Muscle of back (tissue), 11 donors: ENCODE measurements around the gene EPB41L2. TPM values are rescaled to one million over a fixed set of nuclear protein-coding genes. Genes with fewer than 3 reads are reported as not detected.
A peak's percentile ranks its signal among the peaks of the same experiment; 100 is the strongest.
"Not testable (repeated sequence)": the region's sequence is repeated elsewhere in the genome, so short reads cannot be mapped to it uniquely, and the experiment has no call there.

Experiments
- DNase-seq, 3 donors: peaks; one replicate each; pipeline versions ENCODE4 v3.0.0 to v3.0.0-alpha.2; 2013
- polyA plus RNA-seq, 10 donors: library from polyadenylated mRNA; unstranded; fragments of 120-200 nt; gene quantifications; one replicate each; pipeline ENCODE4 v1.2.1, GENCODE V29; 2013; ENCODE audit not compliant: insufficient read length in 10 of 10

Gene EPB41L2
- polyA plus RNA-seq, 10 donors = 143 to 283 (median 193) TPM

DNA sequence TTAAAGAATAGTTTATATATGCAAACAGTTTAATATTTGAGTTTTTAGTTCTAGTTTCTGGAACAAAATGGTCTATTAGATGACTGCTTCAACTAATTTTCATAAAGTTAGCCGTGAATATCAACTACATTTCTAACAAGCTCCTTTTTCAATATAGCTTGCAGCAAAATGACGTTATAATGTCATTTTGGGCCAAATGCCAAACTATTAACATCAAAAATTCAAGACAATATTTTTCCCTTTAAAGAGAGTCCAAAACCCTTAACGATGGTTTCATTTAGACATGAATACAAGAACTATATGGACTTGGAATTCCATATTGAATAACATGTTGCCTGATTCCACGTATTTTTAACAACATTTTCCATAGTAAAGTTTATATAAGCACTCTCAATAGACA is 144.9 kb downstream of the EPB41L2 start:
- DNase-seq = peak in 1 of 3 donors; percentile 12

DNA sequence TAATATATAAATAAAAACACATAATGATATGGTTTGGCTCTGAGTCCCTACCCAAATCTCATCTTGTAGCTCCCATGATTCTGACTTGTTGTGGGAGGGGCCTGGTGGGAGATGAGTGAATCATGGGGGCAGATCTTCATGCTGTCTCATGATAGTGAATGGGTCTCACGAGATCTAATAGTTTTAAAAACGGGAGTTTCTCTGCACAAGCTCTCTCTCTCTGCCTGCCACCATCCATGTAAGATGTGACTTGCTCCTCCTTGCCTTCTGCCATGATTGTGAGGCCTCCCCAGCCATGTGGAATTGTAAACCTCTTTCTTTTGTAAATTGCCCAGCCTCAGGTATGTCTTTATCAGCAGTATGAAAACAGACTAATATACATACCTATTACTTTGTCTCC is 147.4 kb downstream of the EPB41L2 start:
- DNase-seq = not testable (repeated sequence)

DNA sequence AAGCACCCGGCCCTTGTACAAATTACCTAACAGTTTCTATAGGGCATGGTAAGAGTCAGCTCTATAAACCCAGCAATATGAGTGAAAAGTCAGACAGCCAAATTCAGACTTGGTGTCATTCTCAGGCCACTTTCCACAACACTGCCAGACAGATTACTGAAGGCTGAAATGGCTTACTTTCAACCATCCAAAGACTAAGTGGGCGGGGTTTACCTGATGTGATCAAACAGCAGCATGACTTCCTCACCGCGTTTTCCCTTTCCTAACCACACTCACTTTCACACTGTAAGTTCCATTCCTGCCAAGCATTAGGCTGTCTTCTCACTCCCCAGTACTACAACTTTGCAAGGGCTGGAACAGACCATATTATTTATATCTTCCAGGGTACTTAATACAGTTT is 149.9 kb downstream of the EPB41L2 start:
- DNase-seq = no peak

DNA sequence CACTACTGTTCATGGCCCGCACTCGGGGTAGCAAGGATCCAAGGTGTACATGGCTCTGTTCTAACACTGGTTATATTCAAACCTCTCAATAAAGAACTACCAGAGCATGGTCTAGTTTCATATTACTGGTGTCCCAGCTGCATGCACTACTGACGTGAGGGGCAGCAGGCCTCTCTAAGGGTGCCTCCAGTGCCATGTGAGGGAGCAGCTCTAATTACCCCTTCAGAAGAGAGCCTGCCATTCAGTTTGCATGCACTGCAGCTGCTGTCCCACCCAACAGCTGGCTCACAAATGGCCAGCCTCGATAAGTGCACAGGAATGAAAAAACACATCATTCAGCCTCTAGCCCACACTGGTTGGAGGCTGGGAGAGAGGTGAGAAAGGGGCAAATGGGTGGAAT is 150.6 kb downstream of the EPB41L2 start:
- DNase-seq = peak in 2 of 3 donors; percentile 66 to 68

- DNase-seq = no peak
Measured at GRCh38 chr6:130908958-130909357, 154.1 kb downstream of the EPB41L2 start.

DNA sequence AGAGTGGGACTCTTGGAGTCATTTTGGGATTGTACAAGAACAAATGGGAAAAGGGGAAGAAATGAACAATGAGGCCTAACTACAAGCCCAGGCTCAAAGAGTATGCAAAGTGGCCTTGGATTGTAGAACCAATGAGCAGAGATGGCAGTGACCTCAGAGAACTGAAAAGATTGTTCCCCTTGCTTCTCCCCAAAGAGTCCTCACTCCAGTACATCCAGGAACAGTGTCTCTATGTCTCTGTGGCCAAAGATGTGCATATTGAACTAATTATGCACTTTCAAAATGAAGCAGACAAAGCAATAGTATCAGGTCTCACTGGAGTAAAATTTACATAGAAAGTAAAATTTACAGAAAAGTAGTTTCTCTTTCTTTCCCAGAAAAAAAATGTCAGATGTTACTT is 154.9 kb downstream of the EPB41L2 start:
- peak in 1 of 3 donors; percentile 33 for DNase-seq

GRCh38 chr6:130907687-130908086 is 155.4 kb downstream of the EPB41L2 start:
- DNase-seq = no peak

- no peak for DNase-seq
Measured at GRCh38 chr6:130906736-130907381, 156.2 kb downstream of the EPB41L2 start.

- DNase-seq = no peak
Measured at GRCh38 chr6:130903602-130904001, 159.4 kb downstream of the EPB41L2 start.

DNA sequence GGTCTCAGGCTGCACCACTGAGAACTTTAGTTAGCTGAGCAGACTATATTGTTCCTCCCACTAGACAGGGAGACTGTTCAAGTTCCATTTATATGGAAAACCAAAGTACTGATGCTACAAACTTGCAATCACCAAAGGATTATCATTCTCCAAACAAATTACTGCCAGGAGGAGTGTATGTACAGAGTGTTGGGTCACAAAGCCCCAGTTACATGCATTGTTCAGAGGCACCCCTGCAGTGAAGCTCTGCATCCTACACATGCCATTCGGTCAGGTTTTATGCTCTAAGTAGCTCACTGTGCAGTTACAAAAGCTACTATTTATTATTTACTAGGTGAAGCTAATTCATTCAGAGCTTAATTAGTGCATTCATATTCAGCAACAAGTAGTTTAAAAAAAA is 160.0 kb downstream of the EPB41L2 start:
- no peak for DNase-seq

- no peak for DNase-seq
Measured at GRCh38 chr6:130900913-130901312, 162.1 kb downstream of the EPB41L2 start.

DNA sequence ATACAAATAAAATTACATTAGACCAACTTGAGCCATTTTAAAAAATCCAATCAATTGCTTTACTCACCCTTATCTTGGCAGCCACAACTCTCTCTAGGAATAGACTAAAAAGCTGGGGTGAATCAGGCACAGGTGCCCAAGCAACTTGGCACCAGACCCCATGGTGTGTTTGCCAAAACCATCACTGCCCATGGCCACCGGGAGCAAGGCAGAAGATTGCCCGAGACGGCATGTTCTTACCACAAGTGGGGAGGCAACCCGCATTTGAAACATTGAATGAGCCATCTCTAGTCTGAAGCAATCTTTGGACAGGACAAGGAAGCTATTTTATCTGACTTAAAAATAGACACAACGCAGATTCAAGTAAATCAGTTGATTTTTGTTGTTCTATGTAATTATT is 166.8 kb downstream of the EPB41L2 start:
- no peak for DNase-seq

- no peak for DNase-seq
Measured at GRCh38 chr6:130895516-130895915, 167.5 kb downstream of the EPB41L2 start.

- DNase-seq = no peak
Measured at GRCh38 chr6:130893766-130894165, 169.3 kb downstream of the EPB41L2 start.

GRCh38 chr6:130893277-130893676 is 169.8 kb downstream of the EPB41L2 start:
- peak in 1 of 3 donors; percentile 25 for DNase-seq

GRCh38 chr6:130890521-130890971 is 172.5 kb downstream of the EPB41L2 start:
- DNase-seq = peak in 2 of 3 donors; percentile 28 to 56

- no peak for DNase-seq
Measured at GRCh38 chr6:130889423-130889822, 173.6 kb downstream of the EPB41L2 start.

DNA sequence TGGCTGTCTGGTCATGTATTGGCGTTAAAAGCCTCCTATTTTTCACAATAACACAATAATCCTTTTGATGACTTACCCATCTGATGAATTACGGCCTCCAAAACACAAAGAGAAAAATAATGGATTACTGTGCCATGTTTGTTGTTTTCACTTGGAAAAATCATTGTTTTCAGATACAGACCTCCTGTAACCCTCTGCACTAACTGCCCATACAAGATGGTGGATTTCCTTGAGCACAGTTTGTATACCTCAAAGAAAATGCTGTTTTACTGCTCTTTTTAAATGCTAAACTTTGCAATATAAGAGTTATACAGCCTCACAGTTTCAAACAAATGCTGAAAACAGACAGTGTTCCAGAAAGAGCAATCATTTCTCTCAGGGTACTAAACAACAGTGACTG is 174.8 kb downstream of the EPB41L2 start:
- DNase-seq = no peak

DNA sequence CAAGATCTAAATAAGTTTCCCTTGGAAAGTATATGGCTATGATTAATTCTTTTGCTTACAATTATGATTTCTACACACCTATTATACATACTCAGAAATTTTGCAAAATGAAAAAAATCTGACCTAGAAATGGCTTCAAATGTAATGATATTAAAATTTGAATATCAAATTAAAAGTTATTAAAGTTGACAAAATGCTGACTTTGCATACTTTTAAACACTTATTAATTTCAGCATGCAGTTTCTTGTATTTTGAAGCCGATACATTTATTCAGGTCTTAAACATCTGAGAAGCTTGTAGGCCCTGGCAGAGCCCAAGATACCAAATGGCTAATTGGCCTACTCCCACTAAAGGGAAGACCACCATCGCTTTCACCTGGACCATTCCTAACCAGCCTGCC is 176.1 kb downstream of the EPB41L2 start:
- no peak for DNase-seq

GRCh38 chr6:130885392-130886192 is 177.5 kb downstream of the EPB41L2 start:
- peak; percentile 80 to 88 (median 83) for DNase-seq

DNA sequence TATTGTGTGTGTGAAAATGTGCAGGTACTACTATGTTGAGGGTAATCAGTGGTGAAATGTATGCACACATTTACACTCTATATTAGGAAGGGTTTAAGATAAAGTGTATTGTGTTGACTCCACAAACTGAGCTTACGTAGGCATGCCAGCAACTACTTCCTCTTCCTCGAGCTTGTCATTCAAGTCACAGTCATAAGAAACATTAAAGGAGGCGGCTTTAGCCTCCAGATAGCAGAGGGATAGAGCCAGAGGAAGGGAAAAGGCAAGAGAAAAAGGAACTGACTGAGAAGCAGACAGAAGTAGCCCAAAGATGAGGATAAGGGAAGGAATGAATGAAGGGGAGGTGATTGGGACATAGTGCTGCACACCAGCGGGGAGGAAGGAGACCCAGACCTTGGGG is 180.7 kb downstream of the EPB41L2 start:
- peak in 1 of 3 donors; percentile 21 for DNase-seq

DNA sequence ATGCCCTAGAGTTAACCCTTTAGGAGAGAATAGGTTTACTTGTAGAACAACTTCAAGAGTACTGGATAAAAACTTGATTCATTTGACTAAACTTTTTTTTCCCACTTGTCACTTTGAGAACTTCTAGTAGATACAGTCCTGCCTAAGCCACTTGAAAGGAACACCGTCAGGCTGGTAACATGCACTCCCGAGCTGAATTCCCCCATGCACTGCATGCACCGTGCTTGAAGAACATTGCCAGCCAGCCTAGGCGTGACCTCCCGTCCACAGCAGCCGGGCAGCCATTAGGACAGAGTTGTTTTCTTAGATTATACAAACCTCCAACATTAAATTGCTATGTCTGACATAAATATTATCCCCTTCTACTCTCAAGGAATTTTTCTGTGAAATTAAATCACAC is 183.2 kb downstream of the EPB41L2 start:
- no peak for DNase-seq

GRCh38 chr6:130873746-130874145 is 189.3 kb downstream of the EPB41L2 start:
- no peak for DNase-seq
